CD4-positive, alpha-beta T cell (primary cell): ENCODE measurements around the gene TRMT44. TPM values are rescaled to one million over a fixed set of nuclear protein-coding genes. Genes with fewer than 3 reads are reported as not detected.

Experiments
- ATAC-seq: fragments of 200-7000 bp; cut with Tn5 transposase; one replicate; pipeline ENCODE4 v1.10.0; 2022; ENCODE audit warnings: mild to moderate bottlenecking; ENCODE audit not compliant: poor library complexity
- CTCF ChIA-PET: fragments of 350-600 bp; sonication (Branson Sonifier 250); formaldehyde crosslinking; loops from one replicate; lab custom pipeline; 2021; ENCODE audit warnings: antibody characterized with exemption, inconsistent platforms; lab: Charles Lee
- POLR2A ChIA-PET: fragments of 350-600 bp; sonication (Branson Sonifier 250); formaldehyde crosslinking; loops from one replicate; lab custom pipeline; 2021; ENCODE audit warnings: antibody characterized with exemption, inconsistent platforms; lab: Charles Lee
- DNase-seq, 14 experiments: peaks; one replicate each; pipeline ENCODE4 v3.0.0-alpha.2; 2013 to 2020; ENCODE audit warnings: mixed read lengths in 2 of 14
- H3K27ac ChIP-seq, 2 donors: one replicate each; pipeline versions ENCODE4 v1.5.1 to v1.7.0; 2013; ENCODE audit warnings: low read length in 2 of 2, low read depth in 1 of 2, mild to moderate bottlenecking in 1 of 2
- H3K27me3 ChIP-seq, 2 experiments: 1 replicate in 1 of 2; 2 replicates in 1 of 2; pipeline versions ENCODE4 v1.6.1 to v1.7.0; 2013; ENCODE audit warnings: low read length in 2 of 2, control low read depth in 1 of 2, mild to moderate bottlenecking in 1 of 2, moderate library complexity in 1 of 2; ENCODE audit not compliant: insufficient read depth in 2 of 2, control insufficient read depth in 1 of 2
- H3K36me3 ChIP-seq: one replicate; pipeline ENCODE4 v1.6.1; 2013; ENCODE audit warnings: low read length, control low read depth; ENCODE audit not compliant: insufficient read depth
- H3K4me1 ChIP-seq: one replicate; pipeline ENCODE4 v1.6.1; 2013; ENCODE audit warnings: low read length, control low read depth; ENCODE audit not compliant: insufficient read depth
- H3K4me3 ChIP-seq: one replicate; pipeline ENCODE4 v1.5.1; 2013; ENCODE audit warnings: mild to moderate bottlenecking, low read length, moderate library complexity
- H3K9me3 ChIP-seq, 2 experiments: 1 replicate in 1 of 2; 2 replicates in 1 of 2; pipeline versions ENCODE4 v1.6.1 to v1.7.0; 2013; ENCODE audit warnings: low read length in 2 of 2, mild to moderate bottlenecking in 2 of 2, control low read depth in 1 of 2, moderate library complexity in 1 of 2; ENCODE audit not compliant: control insufficient read depth in 1 of 2, insufficient read depth in 1 of 2
- H3K27ac Mint-ChIP-seq: one replicate; pipeline ENCODE4 v1.8.0; 2020; ENCODE audit warnings: mixed read lengths
- H3K27me3 Mint-ChIP-seq: one replicate; pipeline ENCODE4 v1.8.0; 2021; ENCODE audit warnings: mixed read lengths
- H3K36me3 Mint-ChIP-seq: one replicate; pipeline ENCODE4 v1.8.0; 2021; ENCODE audit warnings: low read depth, mixed read lengths
- H3K4me1 Mint-ChIP-seq: one replicate; pipeline ENCODE4 v1.8.0; 2021; ENCODE audit warnings: low read depth, mixed read lengths
- H3K4me3 Mint-ChIP-seq: one replicate; pipeline ENCODE4 v1.8.0; 2020; ENCODE audit warnings: mild to moderate bottlenecking, mixed read lengths
- H3K9me3 Mint-ChIP-seq: one replicate; pipeline ENCODE4 v1.8.0; 2020; ENCODE audit warnings: mixed read lengths
- intact Hi-C, 2 experiments: fragments of 100-400 bp; cut with DNase I in 1 of 2; cut with micrococcal nuclease in 1 of 2; formaldehyde crosslinking; loops; one replicate each; pipeline versions ENCODE4 v1.15.1 to v1.9.0; 2023 to 2025; cut with DNase I, micrococcal nuclease
- total RNA-seq, 174 experiments: library from RNA in 2 of 174; stranded (reverse) in 2 of 174; gene quantifications; one replicate each; pipeline ENCODE4 v1.2.3 and lab custom pipeline; 2021 to 2026
- TF ChIP-seq, protein P1 (sequence below): fragments of 200-600 bp; IDR thresholded peaks from one replicate; pipeline ENCODE4 v1.8.0; 2022; ENCODE audit warnings: antibody characterized with exemption, mild to moderate bottlenecking

TRMT44 gene
- total RNA-seq, 2 experiments from 2014 or later: 25.6 to 29.2 TPM

DNA sequence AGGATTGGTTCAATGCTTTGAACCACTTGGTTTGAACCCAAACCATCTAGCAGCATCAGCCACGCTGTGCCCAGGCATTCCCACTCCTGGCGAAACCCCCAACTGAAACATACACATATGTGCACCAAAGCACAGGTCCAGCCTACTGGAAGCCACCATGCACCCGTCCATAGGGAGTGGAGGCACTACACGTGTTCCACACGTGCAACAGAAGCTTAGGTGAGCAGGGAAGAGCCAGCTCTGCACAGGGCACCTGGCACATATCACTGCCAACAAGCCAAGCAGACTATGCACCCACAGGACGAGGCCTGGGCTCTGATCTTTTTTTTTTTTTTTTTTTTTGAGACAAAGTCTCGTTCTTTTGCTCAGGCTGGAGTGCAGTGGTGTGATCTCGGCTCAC lies 73.4 kb downstream of the TRMT44 start:
- no peaks in the 10 kb centered on the region for H3K4me1 Mint-ChIP-seq
- H3K27me3 Mint-ChIP-seq: no peaks in the 10 kb centered on the region
- TF ChIP-seq, protein P1, sequence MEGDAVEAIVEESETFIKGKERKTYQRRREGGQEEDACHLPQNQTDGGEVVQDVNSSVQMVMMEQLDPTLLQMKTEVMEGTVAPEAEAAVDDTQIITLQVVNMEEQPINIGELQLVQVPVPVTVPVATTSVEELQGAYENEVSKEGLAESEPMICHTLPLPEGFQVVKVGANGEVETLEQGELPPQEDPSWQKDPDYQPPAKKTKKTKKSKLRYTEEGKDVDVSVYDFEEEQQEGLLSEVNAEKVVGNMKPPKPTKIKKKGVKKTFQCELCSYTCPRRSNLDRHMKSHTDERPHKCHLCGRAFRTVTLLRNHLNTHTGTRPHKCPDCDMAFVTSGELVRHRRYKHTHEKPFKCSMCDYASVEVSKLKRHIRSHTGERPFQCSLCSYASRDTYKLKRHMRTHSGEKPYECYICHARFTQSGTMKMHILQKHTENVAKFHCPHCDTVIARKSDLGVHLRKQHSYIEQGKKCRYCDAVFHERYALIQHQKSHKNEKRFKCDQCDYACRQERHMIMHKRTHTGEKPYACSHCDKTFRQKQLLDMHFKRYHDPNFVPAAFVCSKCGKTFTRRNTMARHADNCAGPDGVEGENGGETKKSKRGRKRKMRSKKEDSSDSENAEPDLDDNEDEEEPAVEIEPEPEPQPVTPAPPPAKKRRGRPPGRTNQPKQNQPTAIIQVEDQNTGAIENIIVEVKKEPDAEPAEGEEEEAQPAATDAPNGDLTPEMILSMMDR: no peak
- H3K27ac ChIP-seq: no peak overlapping the region
- POLR2A ChIA-PET: no interaction called here
- no peaks in the 10 kb centered on the region for H3K36me3 Mint-ChIP-seq
- peaks cover 0 to 18% of the 10 kb centered on the region in 2 experiments for H3K9me3 ChIP-seq
- DNase-seq: no peak
- H3K36me3 ChIP-seq: no peaks in the 10 kb centered on the region
- H3K4me3 ChIP-seq: no peak overlapping the region
- H3K4me3 Mint-ChIP-seq: no peak overlapping the region
- intact Hi-C loops: no loop called here
- H3K9me3 Mint-ChIP-seq: no peaks in the 10 kb centered on the region
- H3K27ac Mint-ChIP-seq: no peak overlapping the region
- ATAC-seq: no peak
- no peaks in the 10 kb centered on the region for H3K4me1 ChIP-seq
- CTCF ChIA-PET: no interaction called here
- H3K27me3 ChIP-seq: no peaks in the 10 kb centered on the region

DNA sequence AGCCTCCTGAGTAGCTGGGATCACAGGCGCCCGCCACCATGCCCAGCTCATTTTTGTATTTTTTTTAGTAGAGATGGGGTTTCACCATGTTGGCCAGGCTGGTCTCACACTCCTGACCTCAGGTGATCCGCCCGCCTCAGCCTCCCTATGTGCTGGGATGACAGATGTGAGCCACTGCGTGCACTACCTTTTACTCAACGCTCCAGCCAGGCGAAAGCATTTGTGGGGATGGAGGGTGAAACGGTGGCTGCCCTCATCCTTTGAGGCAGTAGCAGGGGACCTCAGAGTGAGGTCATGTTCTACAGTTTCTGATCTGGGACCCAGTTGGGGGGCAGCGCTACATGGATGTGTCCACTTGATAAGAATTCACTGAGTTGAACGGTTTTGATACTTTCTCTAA lies 73.8 kb downstream of the TRMT44 start:
- H3K4me3 Mint-ChIP-seq: no peak overlapping the region
- H3K4me3 ChIP-seq: no peak overlapping the region
- no peaks in the 10 kb centered on the region for H3K36me3 ChIP-seq
- TF ChIP-seq, protein P1: no peak
- ChIA-PET CTCF (no interaction called here), POLR2A (no interaction called here)
- H3K27me3 Mint-ChIP-seq: no peaks in the 10 kb centered on the region
- H3K27me3 ChIP-seq: no peaks in the 10 kb centered on the region
- H3K27ac Mint-ChIP-seq: no peak overlapping the region
- H3K4me1 Mint-ChIP-seq: no peaks in the 10 kb centered on the region
- no peak overlapping the region for H3K27ac ChIP-seq
- H3K4me1 ChIP-seq: no peaks in the 10 kb centered on the region
- DNase-seq: no peak
- no peak for ATAC-seq
- intact Hi-C loops: no loop called here
- H3K36me3 Mint-ChIP-seq: no peaks in the 10 kb centered on the region
- no peaks in the 10 kb centered on the region for H3K9me3 Mint-ChIP-seq
- peaks cover 0 to 21% of the 10 kb centered on the region in 2 experiments for H3K9me3 ChIP-seq

DNA sequence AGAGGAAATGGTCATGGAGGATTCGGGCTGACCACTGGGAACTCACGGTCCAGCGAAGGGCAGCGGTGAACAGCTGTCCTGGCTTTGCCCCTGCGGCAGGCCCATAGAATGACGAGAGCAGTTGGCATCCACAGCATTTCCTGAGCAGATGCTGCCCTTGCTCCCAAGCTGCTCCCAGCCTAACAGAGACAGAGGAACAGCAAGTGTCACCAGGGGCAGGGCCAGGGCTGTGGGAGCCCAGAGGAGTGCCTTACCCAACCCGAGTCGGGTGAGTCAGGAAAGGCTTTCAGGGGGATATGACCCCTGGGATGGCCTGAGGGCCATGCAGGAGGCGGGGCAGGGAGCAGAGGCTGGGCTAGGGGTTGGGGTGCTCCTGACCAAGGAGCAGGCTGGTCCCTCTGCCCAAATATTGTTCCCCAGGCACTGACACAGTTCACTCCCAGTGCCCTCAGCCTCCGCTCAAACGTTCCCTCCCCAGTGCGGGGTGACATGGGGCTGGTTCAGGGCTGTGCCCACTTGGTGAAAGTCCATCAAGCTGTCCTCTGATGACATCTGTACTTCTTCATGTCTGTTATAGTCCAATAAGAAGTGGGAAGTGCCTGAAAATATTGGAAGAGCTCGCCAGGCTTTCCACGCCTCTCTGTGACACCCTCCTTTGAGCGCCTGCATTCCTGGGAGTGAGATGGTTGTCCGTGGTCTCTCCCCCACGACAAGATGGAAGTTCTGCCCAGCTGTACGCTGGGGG lies 74.9 kb downstream of the TRMT44 start:
- TF ChIP-seq, protein P1: no peak
- no peaks in the 10 kb centered on the region for H3K9me3 Mint-ChIP-seq
- H3K27ac Mint-ChIP-seq: no peak overlapping the region
- ATAC-seq (no peak), DNase-seq (no peak)
- no peak overlapping the region for H3K4me3 Mint-ChIP-seq
- Histone ChIP-seq H3K27ac (no peak overlapping the region), H3K4me3 (no peak overlapping the region), H3K36me3 (no peaks in the 10 kb centered on the region), H3K4me1 (no peaks in the 10 kb centered on the region), H3K27me3 (no peaks in the 10 kb centered on the region), H3K9me3 (peaks cover 3 to 21% of the 10 kb centered on the region in 2 experiments)
- H3K36me3 Mint-ChIP-seq: no peaks in the 10 kb centered on the region
- intact Hi-C loops: no loop called here
- CTCF ChIA-PET: no interaction called here
- POLR2A ChIA-PET: no interaction called here
- no peaks in the 10 kb centered on the region for H3K27me3 Mint-ChIP-seq
- no peaks in the 10 kb centered on the region for H3K4me1 Mint-ChIP-seq
